Esophagus mucosa (tissue), 1 donor: Measurements from ENCODE around the gene TMPRSS2. TPM values are rescaled to one million over a fixed set of nuclear protein-coding genes. Genes with fewer than 3 reads are reported as not detected.

Experiments used
- ATAC-seq: fragments of 200-7000 bp; cut with Tn5 transposase; one replicate; pipeline ENCODE4 v1.9.1; 2020
- total RNA-seq: library from RNA; stranded (reverse); gene quantifications from one replicate; pipeline ENCODE4 v1.2.4, GENCODE V29; 2023
- donor health status: DM: yes; HTN: yes; CAD: no.

Gene TMPRSS2
- total RNA-seq, 1 donor from 2014 or later = 41.6 TPM

GRCh38 chr21:41509145-41509496, 1.2 kb upstream of the TMPRSS2 start:
- ATAC-seq = no peak

GRCh38 chr21:41508415-41509144, 622 bp upstream of the TMPRSS2 start:
- peak; percentile 9 for ATAC-seq

GRCh38 chr21:41506611-41507520, 1.1 kb downstream of the TMPRSS2 start:
- ATAC-seq = peak; percentile 51

- no peak for ATAC-seq
Measured at GRCh38 chr21:41506005-41506594, 1.9 kb downstream of the TMPRSS2 start.

GRCh38 chr21:41504030-41504429, 3.9 kb downstream of the TMPRSS2 start:
- ATAC-seq = no peak

GRCh38 chr21:41503331-41503730, 4.6 kb downstream of the TMPRSS2 start:
- no peak for ATAC-seq

GRCh38 chr21:41501919-41502318, 6.0 kb downstream of the TMPRSS2 start:
- ATAC-seq = peak; percentile 55

- no peak for ATAC-seq
Measured at GRCh38 chr21:41500931-41501381, 7.0 kb downstream of the TMPRSS2 start.

- ATAC-seq = peak; percentile 58
Measured at GRCh38 chr21:41500363-41500762, 7.6 kb downstream of the TMPRSS2 start.

GRCh38 chr21:41499920-41500319, 8.0 kb downstream of the TMPRSS2 start:
- no peak for ATAC-seq

GRCh38 chr21:41497788-41498187, 10.2 kb downstream of the TMPRSS2 start:
- ATAC-seq = no peak

GRCh38 chr21:41497008-41497407, 10.9 kb downstream of the TMPRSS2 start:
- no peak for ATAC-seq

GRCh38 chr21:41494242-41494641, 13.7 kb downstream of the TMPRSS2 start:
- ATAC-seq = no peak

- no peak for ATAC-seq
Measured at GRCh38 chr21:41491412-41491811, 16.5 kb downstream of the TMPRSS2 start.

- ATAC-seq = peak; percentile 17
Measured at GRCh38 chr21:41490330-41490729, 17.6 kb downstream of the TMPRSS2 start.

GRCh38 chr21:41489329-41489728, 18.6 kb downstream of the TMPRSS2 start:
- ATAC-seq = no peak

- ATAC-seq = peak; percentile 66
Measured at GRCh38 chr21:41488080-41488479, 19.9 kb downstream of the TMPRSS2 start.

GRCh38 chr21:41487082-41487481, 20.9 kb downstream of the TMPRSS2 start:
- ATAC-seq = no peak

GRCh38 chr21:41483973-41484372, 24.0 kb downstream of the TMPRSS2 start:
- no peak for ATAC-seq

GRCh38 chr21:41483415-41483814, 24.5 kb downstream of the TMPRSS2 start:
- no peak for ATAC-seq

GRCh38 chr21:41482980-41483379, 25.0 kb downstream of the TMPRSS2 start:
- no peak for ATAC-seq

- ATAC-seq = peak; percentile 7
Measured at GRCh38 chr21:41482301-41482700, 25.7 kb downstream of the TMPRSS2 start.

GRCh38 chr21:41481191-41481590, 26.8 kb downstream of the TMPRSS2 start:
- no peak for ATAC-seq
